Astrocyte (in vitro differentiated cells and primary cell): Measurements from ENCODE around the gene PGM5. TPM values are rescaled to one million over a fixed set of nuclear protein-coding genes. Genes with fewer than 3 reads are reported as not detected.

Experiments
- DNase-seq: peaks from one replicate; pipeline ENCODE4 v3.0.0-alpha.2; 2010; ENCODE audit warnings: low read depth
- FAIRE-seq: peaks from 2 replicates; lab custom pipeline; 2011; peaks lifted over from hg19 to GRCh38; lab: Jason Lieb, UNC
- H2AFZ ChIP-seq: 2 replicates; pipeline ENCODE4 v1.6.0; 2012; ENCODE audit warnings: low read depth, low read length, inconsistent platforms
- H3K27ac ChIP-seq: 2 replicates; pipeline ENCODE4 v1.5.1; 2011; ENCODE audit warnings: low read depth, low read length, inconsistent platforms
- H3K27me3 ChIP-seq: 2 replicates; pipeline ENCODE4 v1.6.0; 2011; ENCODE audit warnings: low read length, inconsistent platforms; ENCODE audit not compliant: insufficient read depth
- H3K36me3 ChIP-seq: 2 replicates; pipeline ENCODE4 v1.5.1; 2011; ENCODE audit warnings: low read length, inconsistent platforms; ENCODE audit not compliant: insufficient read depth
- H3K4me1 ChIP-seq: 2 replicates; pipeline ENCODE4 v1.5.1; 2011; ENCODE audit warnings: low read length, inconsistent platforms; ENCODE audit not compliant: insufficient read depth
- H3K4me2 ChIP-seq: 2 replicates; pipeline ENCODE4 v1.6.0; 2012; ENCODE audit warnings: low read length, inconsistent platforms
- H3K4me3 ChIP-seq: 2 replicates; pipeline ENCODE4 v1.5.1; 2011; ENCODE audit warnings: low read depth, mild to moderate bottlenecking, low read length, inconsistent platforms; ENCODE audit not compliant: insufficient read depth
- H3K79me2 ChIP-seq: 2 replicates; pipeline ENCODE4 v1.6.0; 2012; ENCODE audit warnings: mild to moderate bottlenecking, low read length, inconsistent platforms; ENCODE audit not compliant: insufficient read depth
- H3K9ac ChIP-seq: 2 replicates; pipeline ENCODE4 v1.6.0; 2012; ENCODE audit warnings: mild to moderate bottlenecking, low read length, inconsistent platforms
- H3K9me3 ChIP-seq: 2 replicates; pipeline ENCODE4 v1.5.1; 2012; ENCODE audit warnings: low read depth, mild to moderate bottlenecking, low read length, inconsistent platforms; ENCODE audit not compliant: insufficient read depth
- H4K20me1 ChIP-seq: 2 replicates; pipeline ENCODE4 v1.6.0; 2012; ENCODE audit warnings: low read length, inconsistent platforms; ENCODE audit not compliant: insufficient read depth
- H3K27ac Mint-ChIP-seq: one replicate; pipeline ENCODE4 v1.8.0; 2021; ENCODE audit warnings: mild to moderate bottlenecking, mixed read lengths; ENCODE audit not compliant: unreplicated experiment
- H3K27me3 Mint-ChIP-seq: one replicate; pipeline ENCODE4 v1.8.0; 2021; ENCODE audit warnings: low read depth, mixed read lengths; ENCODE audit not compliant: unreplicated experiment
- H3K36me3 Mint-ChIP-seq: one replicate; pipeline ENCODE4 v1.8.0; 2021; ENCODE audit warnings: low read depth, mixed read lengths; ENCODE audit not compliant: unreplicated experiment
- H3K4me1 Mint-ChIP-seq: one replicate; pipeline ENCODE4 v1.8.0; 2021; ENCODE audit warnings: low read depth, mixed read lengths; ENCODE audit not compliant: unreplicated experiment
- H3K4me3 Mint-ChIP-seq: one replicate; pipeline ENCODE4 v1.8.0; 2021; ENCODE audit warnings: mild to moderate bottlenecking, moderate library complexity, mixed read lengths; ENCODE audit not compliant: unreplicated experiment
- H3K9me3 Mint-ChIP-seq: one replicate; pipeline ENCODE4 v1.8.0; 2021; ENCODE audit warnings: mild to moderate bottlenecking, mixed read lengths; ENCODE audit not compliant: unreplicated experiment
- EZH2 ChIP-seq: IDR thresholded peaks from 2 replicates; pipeline ENCODE4 v1.6.1; 2012; ENCODE audit warnings: mild to moderate bottlenecking, low read length, inconsistent platforms; ENCODE audit not compliant: insufficient read depth
- total RNA-seq: library from RNA; stranded (reverse); gene quantifications from 2 replicates; pipeline ENCODE4 v1.2.1, GENCODE V29; 2021
- TF ChIP-seq, protein P1 (sequence below): IDR thresholded peaks from 2 replicates; pipeline ENCODE4 v1.5.1; 2011; ENCODE audit warnings: low read depth, mild to moderate bottlenecking, inconsistent platforms, low read length, moderate library complexity; ENCODE audit not compliant: insufficient read depth

The PGM5 gene
- total RNA-seq, 1 donor from 2014 or later: 1.8 TPM

DNA sequence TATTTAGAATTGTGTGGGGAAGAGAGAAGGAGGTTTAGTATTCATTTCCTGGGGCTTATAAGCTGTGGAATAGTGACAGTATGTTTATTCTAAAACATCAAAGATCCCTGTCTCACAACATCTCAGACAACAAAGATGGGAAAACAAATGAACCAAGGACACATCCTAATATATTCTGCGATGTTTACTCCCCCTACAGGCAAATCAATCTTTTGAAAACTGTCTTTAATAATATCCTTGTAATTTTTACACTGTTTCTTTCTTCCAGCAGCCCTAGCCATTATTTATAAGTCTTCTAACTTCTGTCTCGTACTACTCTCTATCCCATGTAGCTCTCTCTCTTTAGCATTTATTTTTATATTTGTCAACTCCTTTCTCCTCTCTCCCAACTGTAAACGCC lies 217.7 kb downstream of the PGM5 start:
- Mint-ChIP-seq H3K27me3 (peaks cover 7% of the 10 kb centered on the region), H3K9me3 (peaks cover 4% of the 10 kb centered on the region)
- TF ChIP-seq, protein P1, sequence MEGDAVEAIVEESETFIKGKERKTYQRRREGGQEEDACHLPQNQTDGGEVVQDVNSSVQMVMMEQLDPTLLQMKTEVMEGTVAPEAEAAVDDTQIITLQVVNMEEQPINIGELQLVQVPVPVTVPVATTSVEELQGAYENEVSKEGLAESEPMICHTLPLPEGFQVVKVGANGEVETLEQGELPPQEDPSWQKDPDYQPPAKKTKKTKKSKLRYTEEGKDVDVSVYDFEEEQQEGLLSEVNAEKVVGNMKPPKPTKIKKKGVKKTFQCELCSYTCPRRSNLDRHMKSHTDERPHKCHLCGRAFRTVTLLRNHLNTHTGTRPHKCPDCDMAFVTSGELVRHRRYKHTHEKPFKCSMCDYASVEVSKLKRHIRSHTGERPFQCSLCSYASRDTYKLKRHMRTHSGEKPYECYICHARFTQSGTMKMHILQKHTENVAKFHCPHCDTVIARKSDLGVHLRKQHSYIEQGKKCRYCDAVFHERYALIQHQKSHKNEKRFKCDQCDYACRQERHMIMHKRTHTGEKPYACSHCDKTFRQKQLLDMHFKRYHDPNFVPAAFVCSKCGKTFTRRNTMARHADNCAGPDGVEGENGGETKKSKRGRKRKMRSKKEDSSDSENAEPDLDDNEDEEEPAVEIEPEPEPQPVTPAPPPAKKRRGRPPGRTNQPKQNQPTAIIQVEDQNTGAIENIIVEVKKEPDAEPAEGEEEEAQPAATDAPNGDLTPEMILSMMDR: no peak
- TF ChIP-seq EZH2: no peak

DNA sequence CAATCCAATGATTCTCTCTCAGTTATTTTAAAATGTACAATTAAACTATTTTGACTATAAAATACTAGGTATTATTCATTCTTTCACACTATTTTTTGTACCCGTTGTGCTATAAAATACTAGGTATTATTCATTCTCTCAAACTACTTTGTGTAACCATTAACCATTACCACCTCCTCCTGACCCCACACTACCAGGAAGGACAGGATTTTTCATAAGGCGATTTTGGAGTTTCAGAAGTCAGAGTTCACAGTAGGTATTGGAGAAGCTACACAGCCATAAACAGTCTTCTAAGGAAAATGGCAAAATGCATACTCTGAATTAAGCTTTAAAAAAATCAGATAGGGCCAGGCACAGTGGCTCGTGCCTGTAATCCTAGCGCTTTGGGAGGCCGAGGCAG lies 219.4 kb downstream of the PGM5 start:
- Mint-ChIP-seq H3K4me3 (no peak overlapping the region), H3K9me3 (peaks cover 4% of the 10 kb centered on the region), H3K4me1 (no peaks in the 10 kb centered on the region), H3K27me3 (no peaks in the 10 kb centered on the region), H3K27ac (no peak overlapping the region), H3K36me3 (no peaks in the 10 kb centered on the region)
- no peaks in the 10 kb centered on the region for H3K4me1 ChIP-seq
- H3K36me3 ChIP-seq: no peaks in the 10 kb centered on the region
- no peak overlapping the region for H2AFZ ChIP-seq
- no peak overlapping the region for H3K27ac ChIP-seq
- H3K4me3 ChIP-seq: no peak overlapping the region
- H3K79me2 ChIP-seq: no peaks in the 10 kb centered on the region
- H3K9me3 ChIP-seq: no peaks in the 10 kb centered on the region
- no peak overlapping the region for H3K9ac ChIP-seq
- FAIRE-seq: no peak
- no peak for TF ChIP-seq EZH2
- TF ChIP-seq, protein P1: no peak
- no peak overlapping the region for H3K4me2 ChIP-seq
- H3K27me3 ChIP-seq: no peaks in the 10 kb centered on the region
- no peaks in the 10 kb centered on the region for H4K20me1 ChIP-seq
- DNase-seq: no peak

More for the DNA sequence above, 217.7 kb downstream of the PGM5 start:
- H3K27ac ChIP-seq: no peak overlapping the region
- H3K36me3 ChIP-seq: no peaks in the 10 kb centered on the region
- no peaks in the 10 kb centered on the region for H3K79me2 ChIP-seq
- no peak overlapping the region for H3K4me2 ChIP-seq
- no peaks in the 10 kb centered on the region for H3K36me3 Mint-ChIP-seq
- no peaks in the 10 kb centered on the region for H3K9me3 ChIP-seq
- no peak overlapping the region for H3K4me3 ChIP-seq
- no peaks in the 10 kb centered on the region for H4K20me1 ChIP-seq
- H3K4me3 Mint-ChIP-seq: no peak overlapping the region
- no peak overlapping the region for H3K27ac Mint-ChIP-seq
- no peak overlapping the region for H2AFZ ChIP-seq
- H3K9ac ChIP-seq: no peak overlapping the region
- no peaks in the 10 kb centered on the region for H3K4me1 Mint-ChIP-seq
- DNase-seq: no peak
- H3K27me3 ChIP-seq: no peaks in the 10 kb centered on the region
- FAIRE-seq: no peak
- no peaks in the 10 kb centered on the region for H3K4me1 ChIP-seq

DNA sequence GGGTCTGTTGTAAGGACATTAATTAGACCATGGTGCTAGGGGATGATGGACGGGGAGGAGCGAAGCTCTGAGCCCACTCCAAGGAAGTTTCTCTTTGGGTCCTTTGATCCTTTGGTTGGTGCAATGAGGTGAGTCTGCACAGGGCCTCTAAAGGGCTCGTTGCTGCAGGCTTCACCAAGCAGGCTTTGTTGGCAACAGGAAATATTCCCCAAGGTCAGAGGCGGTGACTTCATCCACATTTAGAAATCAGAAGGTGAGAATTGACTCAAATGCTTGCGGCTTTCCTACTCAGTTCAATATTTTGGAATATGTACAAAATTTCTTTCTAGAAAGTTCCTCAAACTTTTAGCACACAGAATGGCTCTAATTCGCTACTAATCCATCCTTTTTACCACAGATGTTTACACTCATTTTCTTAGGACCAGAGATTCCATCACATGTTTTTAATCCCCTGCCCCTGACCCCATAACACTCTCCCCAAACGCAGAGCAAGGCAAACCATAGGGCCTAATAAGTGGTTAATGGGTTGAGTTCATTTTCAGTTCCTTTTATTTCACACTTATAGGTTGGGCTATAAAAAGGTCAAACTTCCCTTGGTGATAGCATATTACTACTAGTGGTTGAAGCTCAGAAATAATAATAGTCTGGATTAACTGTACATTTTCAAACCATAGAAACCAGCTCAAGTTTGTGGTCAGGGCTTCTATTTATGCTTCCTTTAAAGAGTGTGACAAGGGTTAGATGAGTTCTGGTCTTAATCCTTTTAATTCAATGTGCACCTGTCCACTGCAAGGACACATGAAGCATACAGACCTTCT lies 221.6 kb downstream of the PGM5 start:
- Mint-ChIP-seq H3K4me3 (no peak overlapping the region), H3K36me3 (no peaks in the 10 kb centered on the region), H3K4me1 (no peaks in the 10 kb centered on the region), H3K27ac (no peak overlapping the region), H3K9me3 (no peaks in the 10 kb centered on the region), H3K27me3 (peaks cover 9% of the 10 kb centered on the region)
- Histone ChIP-seq H3K36me3 (no peaks in the 10 kb centered on the region), H3K9ac (no peak overlapping the region), H3K4me1 (no peaks in the 10 kb centered on the region), H3K27ac (no peak overlapping the region), H3K9me3 (no peaks in the 10 kb centered on the region), H4K20me1 (no peaks in the 10 kb centered on the region), H3K79me2 (no peaks in the 10 kb centered on the region), H3K4me2 (no peak overlapping the region), H3K4me3 (no peak overlapping the region), H2AFZ (no peak overlapping the region), H3K27me3 (no peaks in the 10 kb centered on the region)
- TF ChIP-seq, protein P1: no peak
- no peak for TF ChIP-seq EZH2
- no peak for DNase-seq
- no peak for FAIRE-seq
